ENCODE data around the gene NDUFV1. TPM values are rescaled to one million over a fixed set of nuclear protein-coding genes. Genes with fewer than 3 reads are reported as not detected.

NDUFV1 gene
- total and polyA plus RNA-seq, 9 of the 15 experiments (the other 6 are each of a cell fraction or from before 2014, with no cell fraction given), result 10.8 to 423 (median 209) TPM

- TF ChIP-seq ESRRA (IDR thresholded peaks at IDR 0.05; ENCODE audit: borderline replicate concordance, low read depth) (no peak; the same call in 1 of the 2 replicates), FOXJ2 (tag; IDR thresholded peaks at IDR 0.05) (no peak), NR2F6 (CRISPR knock-in tag; IDR thresholded peaks at IDR 0.05) (no peak), MYNN (IDR thresholded peaks at IDR 0.05) (no peak), MYNN (CRISPR knock-in tag; IDR thresholded peaks at IDR 0.05) (no peak), LCOR (CRISPR knock-in tag; IDR thresholded peaks at IDR 0.05) (no peak), ZKSCAN3 (CRISPR knock-in tag; IDR thresholded peaks at IDR 0.05) (no peak)
Observed at GRCh38 chr11:67605231-67606011, 1.3 kb upstream of the NDUFV1 start (continued).

- BruUV-seq (replicated peaks), result TSS peak; percentile 73
- intact Hi-C loops (cut with micrococcal nuclease), result loop anchor here (5.0 kb wide), 1 partner anchor 34 kb away; no protein-coding TSS in a partner anchor
- no peak for TF ChIP-seq ZC3H4 (CRISPR knock-in tag; IDR thresholded peaks at IDR 0.05; ENCODE audit: borderline replicate concordance)
- peak; percentile 39 for TF ChIP-seq HMGN3 (IDR thresholded peaks at IDR 0.05; ENCODE audit: borderline replicate concordance, extremely low read depth, insufficient read length, low read depth, low read length)
- TF ChIP-seq, protein P1, sequence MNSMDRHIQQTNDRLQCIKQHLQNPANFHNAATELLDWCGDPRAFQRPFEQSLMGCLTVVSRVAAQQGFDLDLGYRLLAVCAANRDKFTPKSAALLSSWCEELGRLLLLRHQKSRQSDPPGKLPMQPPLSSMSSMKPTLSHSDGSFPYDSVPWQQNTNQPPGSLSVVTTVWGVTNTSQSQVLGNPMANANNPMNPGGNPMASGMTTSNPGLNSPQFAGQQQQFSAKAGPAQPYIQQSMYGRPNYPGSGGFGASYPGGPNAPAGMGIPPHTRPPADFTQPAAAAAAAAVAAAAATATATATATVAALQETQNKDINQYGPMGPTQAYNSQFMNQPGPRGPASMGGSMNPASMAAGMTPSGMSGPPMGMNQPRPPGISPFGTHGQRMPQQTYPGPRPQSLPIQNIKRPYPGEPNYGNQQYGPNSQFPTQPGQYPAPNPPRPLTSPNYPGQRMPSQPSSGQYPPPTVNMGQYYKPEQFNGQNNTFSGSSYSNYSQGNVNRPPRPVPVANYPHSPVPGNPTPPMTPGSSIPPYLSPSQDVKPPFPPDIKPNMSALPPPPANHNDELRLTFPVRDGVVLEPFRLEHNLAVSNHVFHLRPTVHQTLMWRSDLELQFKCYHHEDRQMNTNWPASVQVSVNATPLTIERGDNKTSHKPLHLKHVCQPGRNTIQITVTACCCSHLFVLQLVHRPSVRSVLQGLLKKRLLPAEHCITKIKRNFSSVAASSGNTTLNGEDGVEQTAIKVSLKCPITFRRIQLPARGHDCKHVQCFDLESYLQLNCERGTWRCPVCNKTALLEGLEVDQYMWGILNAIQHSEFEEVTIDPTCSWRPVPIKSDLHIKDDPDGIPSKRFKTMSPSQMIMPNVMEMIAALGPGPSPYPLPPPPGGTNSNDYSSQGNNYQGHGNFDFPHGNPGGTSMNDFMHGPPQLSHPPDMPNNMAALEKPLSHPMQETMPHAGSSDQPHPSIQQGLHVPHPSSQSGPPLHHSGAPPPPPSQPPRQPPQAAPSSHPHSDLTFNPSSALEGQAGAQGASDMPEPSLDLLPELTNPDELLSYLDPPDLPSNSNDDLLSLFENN (IDR thresholded peaks at IDR 0.05; ENCODE audit: low read depth in 2 of 2, low read length in 2 of 2), result no peak
- TF ChIP-seq ZNF212 (CRISPR knock-in tag; IDR thresholded peaks at IDR 0.05), result no peak
- no peak for TF ChIP-seq SAP30 (IDR thresholded peaks at IDR 0.05; ENCODE audit: borderline replicate concordance, insufficient read depth, low read depth, low read length, poor library complexity, severe bottlenecking)
- TF ChIP-seq EGR1 (conservative IDR thresholded peaks at IDR 0.05), result no peak
- TF ChIP-seq MAFK (IDR thresholded peaks at IDR 0.05; ENCODE audit: low read length), result no peak
- no peak for TF ChIP-seq KDM5B (IDR thresholded peaks at IDR 0.05; ENCODE audit: insufficient replicate concordance, low read depth, low read length)
- no peak for TF ChIP-seq RHOXF2B (CRISPR knock-in tag; conservative IDR thresholded peaks at IDR 0.05)
- TF ChIP-seq RBM15 (IDR thresholded peaks at IDR 0.05; ENCODE audit: insufficient read depth, low read length), result no peak
- TF ChIP-seq SP2 (IDR thresholded peaks at IDR 0.05; ENCODE audit: extremely low read depth, low read depth, low read length, poor library complexity, severe bottlenecking), result no peak
Observed at GRCh38 chr11:67606093-67606491, 644 bp upstream of the NDUFV1 start.

More at GRCh38 chr11:67606093-67606491, 644 bp upstream of the NDUFV1 start:
- ChIA-PET CTCF (ENCODE audit: low intra/inter-chr PET ratio) (no interaction called here), POLR2A (interaction anchor here (0.6 to 2.4 kb wide), 12 partner anchors 8 to 122 kb away, joined by 3 to 12 read pairs (median 4); partner anchors contain the start of gene GSTP1)
- peak overlapping the region; percentile 99 for H3K4me3 ChIP-seq
- H3K9me3 ChIP-seq (replicated peaks; ENCODE audit: control insufficient read depth, insufficient read depth, low read depth, low read length), result peaks cover 4% of the 10 kb centered on the region
- 2% methylated on average over 11 of the region's 17 CpGs for WGBS (ENCODE audit: insufficient coverage, low coverage, missing lambda C conversion rate)
- H2AFZ ChIP-seq (ENCODE audit: low read depth, low read length), result peak overlapping the region; percentile 86
- no peak for FAIRE-seq
- H3K4me2 ChIP-seq (ENCODE audit: insufficient read depth, low read length), result peak overlapping the region; percentile 96
- H4K20me1 ChIP-seq (replicated peaks; ENCODE audit: control insufficient read depth, insufficient read depth, low read length), result no peaks in the 10 kb centered on the region; the same call in 1 of the 2 replicates
- DNase-seq (ENCODE audit: extremely low read depth in 1 of 4, low spot score in 3 of 4), result peak in 1 of 4 experiments; percentile 38
- H3K36me3 ChIP-seq (ENCODE audit: control insufficient read depth, insufficient read depth, low read length), result peaks cover 36% of the 10 kb centered on the region
- no peaks in the 10 kb centered on the region for H3K27me3 ChIP-seq (ENCODE audit: control insufficient read depth in 2 of 2, insufficient read depth in 2 of 2, low read length in 2 of 2)
- peaks cover 31 to 63% of the 10 kb centered on the region in 2 experiments for H3K4me1 ChIP-seq (replicated peaks in 1 of 2; ENCODE audit: control insufficient read depth in 2 of 2, insufficient read depth in 2 of 2, low read length in 2 of 2)
- no peaks in the 10 kb centered on the region for H3K9me1 ChIP-seq (ENCODE audit: control insufficient read depth, insufficient read depth, low read length)
- peaks cover 36% of the 10 kb centered on the region for H3K79me2 ChIP-seq (ENCODE audit: control insufficient read depth, insufficient read depth, low read length)
- ATAC-seq, result peak; percentile 64
- in situ Hi-C loops (cut with MboI), result no loop called here
- peak overlapping the region; percentile 75 for H3K27ac ChIP-seq (ENCODE audit: extremely low read depth, low read depth, low read length)
- H3K9ac ChIP-seq (ENCODE audit: insufficient read depth in 1 of 2, low read depth in 2 of 2, low read length in 2 of 2), result peak overlapping the region; percentile 90 to 99
